LNCaP clone FGC (cell line): ENCODE results near the gene CDK14.

Experiments used
- DNase-seq: peaks from one replicate; pipeline ENCODE4 v3.0.0-alpha.2; 2011; ENCODE audit warnings: low read depth
- H3K4me3 ChIP-seq: 2 replicates; pipeline ENCODE4 v1.5.1; 2011; ENCODE audit warnings: mild to moderate bottlenecking, low read depth, low read length, control low read depth
- TF ChIP-seq, protein P1 (sequence below): IDR thresholded peaks from 2 replicates; pipeline ENCODE4 v1.5.1; 2012; ENCODE audit warnings: mild to moderate bottlenecking; ENCODE audit not compliant: control insufficient read depth, insufficient read depth; ENCODE audit errors: extremely low read depth

The CDK14 gene

DNA sequence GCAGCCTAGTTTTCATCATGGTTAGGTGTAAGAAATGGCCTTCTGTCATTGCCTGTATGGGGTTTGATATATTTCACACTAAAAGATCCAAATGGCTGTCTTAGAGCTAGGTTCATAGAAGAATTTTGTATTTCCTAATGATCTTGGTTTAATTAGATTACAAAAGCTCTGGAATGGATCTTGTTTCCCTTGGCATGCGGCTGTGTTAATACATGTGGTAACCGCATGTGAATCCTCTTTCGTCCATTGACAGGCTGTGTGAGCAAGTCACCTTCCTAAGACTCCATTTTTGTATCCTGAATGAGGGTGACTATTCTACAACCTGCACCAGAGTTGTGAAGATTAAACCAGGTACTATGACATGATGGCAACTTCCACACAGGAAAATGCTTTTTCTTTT lies 655.8 kb downstream of the CDK14 start:
- TF ChIP-seq, protein P1, sequence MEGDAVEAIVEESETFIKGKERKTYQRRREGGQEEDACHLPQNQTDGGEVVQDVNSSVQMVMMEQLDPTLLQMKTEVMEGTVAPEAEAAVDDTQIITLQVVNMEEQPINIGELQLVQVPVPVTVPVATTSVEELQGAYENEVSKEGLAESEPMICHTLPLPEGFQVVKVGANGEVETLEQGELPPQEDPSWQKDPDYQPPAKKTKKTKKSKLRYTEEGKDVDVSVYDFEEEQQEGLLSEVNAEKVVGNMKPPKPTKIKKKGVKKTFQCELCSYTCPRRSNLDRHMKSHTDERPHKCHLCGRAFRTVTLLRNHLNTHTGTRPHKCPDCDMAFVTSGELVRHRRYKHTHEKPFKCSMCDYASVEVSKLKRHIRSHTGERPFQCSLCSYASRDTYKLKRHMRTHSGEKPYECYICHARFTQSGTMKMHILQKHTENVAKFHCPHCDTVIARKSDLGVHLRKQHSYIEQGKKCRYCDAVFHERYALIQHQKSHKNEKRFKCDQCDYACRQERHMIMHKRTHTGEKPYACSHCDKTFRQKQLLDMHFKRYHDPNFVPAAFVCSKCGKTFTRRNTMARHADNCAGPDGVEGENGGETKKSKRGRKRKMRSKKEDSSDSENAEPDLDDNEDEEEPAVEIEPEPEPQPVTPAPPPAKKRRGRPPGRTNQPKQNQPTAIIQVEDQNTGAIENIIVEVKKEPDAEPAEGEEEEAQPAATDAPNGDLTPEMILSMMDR = no peak
- H3K4me3 ChIP-seq = no peak overlapping the region
- DNase-seq = no peak
